NOMO-1 treated with DMSO at 0.1 percent for 48 hours (cell line): Measurements from ENCODE around the gene S1PR3.
A peak's percentile ranks its signal among the peaks of the same experiment; 100 is the strongest.

ENCODE experiments used
- DNase-seq: peaks from one replicate; lab custom pipeline; 2025; ENCODE audit not compliant: unreplicated experiment; lab: John Stamatoyannopoulos, UW

S1PR3 gene

GRCh38 chr9:88990729-88991065 is 571 bp upstream of the S1PR3 start:
- no peak for DNase-seq

GRCh38 chr9:88992556-88992955 is 1.3 kb downstream of the S1PR3 start:
- DNase-seq: no peak

GRCh38 chr9:88993327-88993726 is 2.1 kb downstream of the S1PR3 start:
- no peak for DNase-seq

- no peak for DNase-seq
Measured at GRCh38 chr9:88993871-88994460, 2.7 kb downstream of the S1PR3 start.

- DNase-seq: no peak
Measured at GRCh38 chr9:88994469-88995199, 3.4 kb downstream of the S1PR3 start.

GRCh38 chr9:88995200-88995577 is 3.9 kb downstream of the S1PR3 start:
- no peak for DNase-seq

GRCh38 chr9:88995627-88996026 is 4.4 kb downstream of the S1PR3 start:
- no peak for DNase-seq

- no peak for DNase-seq
Measured at GRCh38 chr9:88996046-88996920, 5.0 kb downstream of the S1PR3 start.

- DNase-seq: no peak
Measured at GRCh38 chr9:88996921-88997235, 5.6 kb downstream of the S1PR3 start.

GRCh38 chr9:88997646-88998045 is 6.4 kb downstream of the S1PR3 start:
- DNase-seq: no peak

GRCh38 chr9:88998503-88998902 is 7.2 kb downstream of the S1PR3 start:
- no peak for DNase-seq

- no peak for DNase-seq
Measured at GRCh38 chr9:88998911-88999310, 7.6 kb downstream of the S1PR3 start.

- no peak for DNase-seq
Measured at GRCh38 chr9:89000371-89000781, 9.1 kb downstream of the S1PR3 start.

GRCh38 chr9:89000973-89001916 is 10.0 kb downstream of the S1PR3 start:
- DNase-seq: peak; percentile 13

- DNase-seq: no peak
Measured at GRCh38 chr9:89001917-89002540, 10.8 kb downstream of the S1PR3 start.

GRCh38 chr9:89002987-89003386 is 11.7 kb downstream of the S1PR3 start:
- no peak for DNase-seq

GRCh38 chr9:89005323-89005722 is 14.1 kb downstream of the S1PR3 start:
- no peak for DNase-seq

- no peak for DNase-seq
Measured at GRCh38 chr9:89006267-89006666, 15.0 kb downstream of the S1PR3 start.

- DNase-seq: no peak
Measured at GRCh38 chr9:89006996-89007967, 16.0 kb downstream of the S1PR3 start.
